Right renal pelvis (tissue), 4 donors: ENCODE measurements around the gene DCTN4. TPM values are rescaled to one million over a fixed set of nuclear protein-coding genes. Genes with fewer than 3 reads are reported as not detected.
"Not testable (repeated sequence)": the region's sequence is repeated elsewhere in the genome, so short reads cannot be mapped to it uniquely, and the experiment has no call there.

Experiments used
- DNase-seq, 4 donors: peaks; one replicate each; pipeline ENCODE4 v3.0.0-alpha.2; 2013; ENCODE audit warnings: low read depth in 4 of 4, low spot score in 3 of 4, missing footprints in 1 of 4
- polyA plus RNA-seq, 4 donors: library from polyadenylated mRNA; unstranded; fragments of 120-200 nt; gene quantifications; one replicate each; pipeline ENCODE4 v1.2.1, GENCODE V29; 2013; ENCODE audit not compliant: insufficient read length in 4 of 4

DCTN4 gene
- polyA plus RNA-seq, 4 donors, result 52.4 to 64.3 (median 63.0) TPM

DNA sequence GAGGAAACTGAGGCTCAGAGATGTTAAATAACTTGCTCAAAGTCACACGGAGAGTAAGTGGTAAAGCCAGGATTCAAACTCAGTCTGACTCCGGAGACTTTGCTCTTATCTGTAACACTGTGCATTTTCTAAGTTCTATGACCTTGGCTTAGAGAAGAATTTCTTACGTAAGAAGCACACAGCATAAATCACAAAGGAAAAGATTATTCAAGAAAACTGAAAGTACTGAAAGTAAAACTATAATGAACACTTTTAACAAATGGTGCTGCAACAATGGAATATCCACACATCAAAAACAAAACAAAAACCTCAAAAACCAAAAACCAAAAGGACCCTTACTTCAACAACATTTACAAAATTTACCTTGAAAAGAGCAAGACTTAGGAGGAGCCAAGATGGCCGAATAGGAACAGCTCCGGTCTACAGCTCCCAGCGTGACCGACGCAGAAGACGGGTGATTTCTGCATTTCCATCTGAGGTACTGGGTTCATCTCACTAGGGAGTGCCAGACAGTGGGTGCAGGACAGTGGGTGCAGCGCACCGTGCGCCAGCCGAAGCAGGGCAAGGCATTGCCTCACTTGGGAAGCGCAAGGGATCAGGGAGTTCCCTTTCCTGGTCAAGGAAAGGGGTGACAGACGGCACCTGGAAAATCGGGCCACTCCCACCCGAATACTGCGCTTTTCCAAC, 16.2 kb downstream of the DCTN4 start:
- not testable (repeated sequence) for DNase-seq

- no peak for DNase-seq
Observed at GRCh38 chr5:150740992-150741391, 17.8 kb downstream of the DCTN4 start.

- DNase-seq, result no peak
Observed at GRCh38 chr5:150738862-150739261, 20.0 kb downstream of the DCTN4 start.

DNA sequence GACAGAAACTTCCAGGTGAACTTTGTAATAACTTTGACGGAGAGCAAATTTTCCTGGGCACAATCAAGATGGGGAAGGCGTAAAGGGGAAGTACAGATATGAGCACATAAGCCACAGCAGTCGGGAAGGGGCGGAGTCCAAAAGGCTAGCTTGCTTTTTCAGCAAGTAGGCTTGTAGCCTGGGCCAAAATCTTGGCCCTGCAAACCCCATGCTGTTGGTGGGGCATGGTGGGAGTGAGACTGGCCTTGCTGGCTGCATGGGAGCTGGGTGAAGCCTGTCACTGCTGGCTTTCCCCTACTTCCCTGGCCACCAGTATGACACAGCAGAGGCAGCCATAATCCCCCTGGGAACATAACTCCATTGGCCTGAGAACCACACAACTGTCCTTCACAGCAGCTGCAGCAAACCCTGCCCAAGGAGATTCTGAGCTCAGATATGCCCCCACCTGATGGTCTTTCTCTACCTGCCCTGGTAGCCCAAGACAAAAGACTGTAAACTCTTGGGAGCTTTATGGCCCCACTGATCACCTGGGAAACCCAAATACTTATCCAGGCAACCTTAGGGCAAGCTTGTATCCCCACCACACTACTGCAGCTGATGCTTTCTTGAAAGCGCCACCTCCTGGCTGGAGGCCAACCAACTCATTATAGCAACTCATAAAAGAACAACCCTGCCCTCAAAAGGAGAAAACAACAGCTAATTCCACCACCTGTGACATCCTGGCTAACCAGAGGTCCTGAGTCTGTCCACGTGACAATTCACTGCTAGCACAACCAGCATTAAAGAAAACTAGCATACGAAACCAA, 24.0 kb downstream of the DCTN4 start:
- no peak for DNase-seq

GRCh38 chr5:150731669-150732242, 27.1 kb downstream of the DCTN4 start:
- DNase-seq, result no peak

DNA sequence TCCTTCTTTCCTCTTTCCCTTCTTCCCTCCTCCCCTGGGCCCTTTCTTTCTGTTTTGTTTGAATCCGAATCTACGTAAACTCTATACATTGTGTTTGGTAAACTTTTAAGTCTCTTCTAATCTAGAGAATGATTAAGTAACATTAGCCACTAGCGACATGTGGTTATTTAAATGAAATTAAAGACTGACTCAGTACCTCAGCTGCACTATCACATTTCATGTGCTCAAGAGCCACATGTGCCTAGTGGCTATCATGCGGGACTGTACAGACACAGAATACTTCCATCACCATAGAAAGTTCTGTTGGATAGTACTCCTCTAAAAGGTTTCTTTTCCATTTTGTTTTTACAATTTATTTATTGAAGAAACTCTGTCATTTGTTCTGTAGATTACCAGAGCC, 29.0 kb downstream of the DCTN4 start:
- DNase-seq, result no peak

GRCh38 chr5:150723845-150724244, 35.0 kb downstream of the DCTN4 start:
- no peak for DNase-seq

DNA sequence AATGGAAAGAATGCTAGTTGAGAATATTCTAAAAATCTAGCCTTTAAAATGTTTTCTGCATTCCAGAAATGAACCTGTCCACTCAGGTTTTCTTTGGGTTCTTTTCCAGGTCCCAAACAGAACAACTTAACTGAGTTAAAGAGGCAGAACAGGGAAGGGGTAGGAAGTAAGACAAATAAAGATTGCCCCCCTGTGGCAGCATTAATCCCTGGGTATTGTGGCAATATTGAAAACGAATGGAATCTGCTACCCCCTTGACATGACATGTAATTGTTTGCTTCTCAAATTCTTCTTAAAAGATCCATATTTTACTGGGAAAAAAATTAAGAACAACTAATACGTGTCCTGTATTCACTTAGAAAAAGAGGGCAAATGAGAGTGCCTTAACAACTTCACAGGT, 48.7 kb downstream of the DCTN4 start:
- DNase-seq, result no peak

DNA sequence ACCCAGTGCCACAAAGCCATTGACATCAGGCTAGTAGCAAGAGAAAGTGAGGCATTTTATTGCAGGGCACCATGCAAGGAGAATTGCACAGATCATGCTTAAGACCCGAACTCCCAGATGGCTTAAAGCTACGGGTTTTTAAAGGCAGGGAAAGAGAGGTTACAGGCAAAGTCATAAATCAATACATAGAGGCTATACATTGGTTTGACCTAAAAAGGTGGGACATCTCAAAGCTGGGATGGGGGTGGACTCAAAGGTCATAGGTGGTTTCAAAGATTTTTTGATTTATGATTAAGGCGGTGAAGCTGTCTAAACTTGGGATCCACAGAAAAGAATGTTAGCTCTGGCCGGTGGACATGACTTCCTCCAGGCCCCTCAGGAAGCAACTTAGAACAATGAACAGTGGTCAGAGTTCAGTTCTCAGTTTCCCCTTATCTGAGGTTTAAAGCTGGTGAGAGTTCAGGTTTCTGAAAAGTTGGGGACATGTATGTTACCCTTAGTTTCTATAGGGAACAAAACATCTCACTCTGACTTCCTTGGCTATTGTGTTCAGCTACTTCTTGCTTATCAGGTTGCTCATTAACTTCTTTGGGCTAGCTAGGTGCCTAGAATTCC, 51.9 kb downstream of the DCTN4 start:
- no peak for DNase-seq

GRCh38 chr5:150703762-150704161, 55.1 kb downstream of the DCTN4 start:
- DNase-seq, result no peak

GRCh38 chr5:150700594-150701377, 58.0 kb downstream of the DCTN4 start, which contains the start of gene RBM22:
Gene RBM22 (minus strand): TSS chr5:150701062. CDS start chr5:150700985, 77 bp downstream.
- peak; percentile 86 to 91 (median 91) for DNase-seq

- DNase-seq, result peak in 1 of 4 donors; percentile 13
Observed at GRCh38 chr5:150700246-150700593, 58.6 kb downstream of the DCTN4 start.

- no peak for DNase-seq
Observed at GRCh38 chr5:150694612-150695011, 64.2 kb downstream of the DCTN4 start.

- no peak for DNase-seq
Observed at GRCh38 chr5:150692276-150692675, 66.5 kb downstream of the DCTN4 start.

GRCh38 chr5:150690760-150691159, 68.1 kb downstream of the DCTN4 start:
- DNase-seq, result no peak

GRCh38 chr5:150689120-150689519, 69.7 kb downstream of the DCTN4 start:
- no peak for DNase-seq

DNA sequence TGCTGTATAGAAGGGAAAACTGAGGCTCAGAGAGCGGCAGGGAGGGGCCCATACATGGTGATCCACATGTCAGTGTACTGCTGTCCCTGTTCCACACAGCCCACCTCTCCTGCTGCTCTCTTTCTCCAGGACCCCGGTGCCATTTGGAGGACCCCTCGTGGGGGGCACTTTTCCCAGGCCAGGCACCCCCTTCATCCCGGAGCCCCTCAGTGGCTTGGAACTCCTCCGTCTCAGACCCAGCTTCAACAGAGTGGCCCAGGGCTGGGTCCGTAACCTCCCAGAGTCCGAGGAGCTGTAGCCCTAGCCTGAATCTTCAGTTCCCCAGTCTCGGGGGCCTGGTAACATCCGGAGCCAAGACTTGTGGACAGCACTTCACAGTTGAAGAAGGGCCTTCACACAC, 82.2 kb downstream of the DCTN4 start:
- DNase-seq, result no peak

DNA sequence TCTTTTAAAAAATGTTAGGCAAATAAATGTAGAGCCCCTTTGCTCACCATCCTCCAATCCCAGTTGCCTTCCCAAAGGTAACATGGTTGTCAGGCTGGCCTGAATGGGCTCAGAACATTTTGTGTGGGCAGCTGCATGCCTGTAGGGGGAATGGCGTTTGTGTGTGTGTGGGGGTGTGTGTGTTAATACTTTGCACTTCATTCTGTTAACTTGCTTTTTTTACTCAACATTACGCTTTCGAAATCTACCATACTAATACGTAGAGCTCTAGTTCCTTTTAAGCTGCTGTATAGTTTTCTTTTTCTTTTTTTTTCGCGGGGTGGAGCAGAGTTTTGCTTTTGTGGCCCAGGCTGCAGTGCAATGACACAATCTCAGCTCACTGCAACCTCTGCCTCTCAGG, 83.7 kb downstream of the DCTN4 start:
- no peak for DNase-seq

GRCh38 chr5:150674341-150674821, 84.4 kb downstream of the DCTN4 start:
- DNase-seq, result no peak

- no peak for DNase-seq
Observed at GRCh38 chr5:150672884-150673275, 85.9 kb downstream of the DCTN4 start.
